A204.1 (cell line): Measurements from ENCODE around the gene ARHGEF1.

Source experiments
- FAIRE-seq: peaks from 2 replicates; lab custom pipeline; 2012; peaks lifted over from hg19 to GRCh38; lab: Jason Lieb, UNC

Gene ARHGEF1

GRCh38 chr19:41883821-41884733, 1.1 kb downstream of the ARHGEF1 start:
- FAIRE-seq, result peak; percentile 94

GRCh38 chr19:41886761-41887710, 4.1 kb downstream of the ARHGEF1 start:
- no peak for FAIRE-seq

GRCh38 chr19:41887711-41888382, 4.9 kb downstream of the ARHGEF1 start:
- no peak for FAIRE-seq

GRCh38 chr19:41888926-41889325, 5.9 kb downstream of the ARHGEF1 start:
- no peak for FAIRE-seq

GRCh38 chr19:41889896-41890295, 6.9 kb downstream of the ARHGEF1 start:
- FAIRE-seq, result no peak

GRCh38 chr19:41890936-41891335, 8.0 kb downstream of the ARHGEF1 start:
- no peak for FAIRE-seq

- no peak for FAIRE-seq
These were observed 9.4 kb downstream of the ARHGEF1 start for GRCh38 chr19:41892173-41892902.

- FAIRE-seq, result no peak
These were observed 10.9 kb downstream of the ARHGEF1 start for GRCh38 chr19:41893899-41894298.

- no peak for FAIRE-seq
These were observed 11.4 kb downstream of the ARHGEF1 start for GRCh38 chr19:41894350-41894749.

- no peak for FAIRE-seq
These were observed 13.0 kb downstream of the ARHGEF1 start for GRCh38 chr19:41895745-41896580.

- FAIRE-seq, result no peak
These were observed 13.6 kb downstream of the ARHGEF1 start for GRCh38 chr19:41896581-41896942.

GRCh38 chr19:41897181-41897580, 14.2 kb downstream of the ARHGEF1 start:
- no peak for FAIRE-seq

GRCh38 chr19:41897820-41898219, 14.8 kb downstream of the ARHGEF1 start:
- FAIRE-seq, result no peak

GRCh38 chr19:41898235-41898634, 15.3 kb downstream of the ARHGEF1 start:
- no peak for FAIRE-seq

- FAIRE-seq, result no peak
These were observed 18.9 kb downstream of the ARHGEF1 start for GRCh38 chr19:41901707-41902360.

GRCh38 chr19:41902594-41902993, 19.6 kb downstream of the ARHGEF1 start:
- FAIRE-seq, result no peak

GRCh38 chr19:41903193-41903953, 20.4 kb downstream of the ARHGEF1 start:
- no peak for FAIRE-seq

GRCh38 chr19:41904118-41904870, 21.3 kb downstream of the ARHGEF1 start:
- no peak for FAIRE-seq
